ENCODE results near the gene TGFBI.

TGFBI gene

GRCh38 chr5:136056771-136057335, 28.1 kb downstream of the TGFBI start:
- H3K36me3 ChIP-seq (ENCODE audit: control insufficient read depth, insufficient read depth, low read length): no peaks in the 10 kb centered on the region
- peaks cover 33% of the 10 kb centered on the region for H3K4me1 ChIP-seq (ENCODE audit: control insufficient read depth, insufficient read depth, low read length)
- peak overlapping the region; percentile 79 for H3K27ac ChIP-seq (ENCODE audit: low read depth, low read length)
- no peak overlapping the region for H3K4me3 ChIP-seq (ENCODE audit: low read length)
- H3K9ac ChIP-seq (ENCODE audit: low read length): no peak overlapping the region
- H3K27me3 ChIP-seq (ENCODE audit: control insufficient read depth, insufficient read depth, low read length): no peaks in the 10 kb centered on the region

DNA sequence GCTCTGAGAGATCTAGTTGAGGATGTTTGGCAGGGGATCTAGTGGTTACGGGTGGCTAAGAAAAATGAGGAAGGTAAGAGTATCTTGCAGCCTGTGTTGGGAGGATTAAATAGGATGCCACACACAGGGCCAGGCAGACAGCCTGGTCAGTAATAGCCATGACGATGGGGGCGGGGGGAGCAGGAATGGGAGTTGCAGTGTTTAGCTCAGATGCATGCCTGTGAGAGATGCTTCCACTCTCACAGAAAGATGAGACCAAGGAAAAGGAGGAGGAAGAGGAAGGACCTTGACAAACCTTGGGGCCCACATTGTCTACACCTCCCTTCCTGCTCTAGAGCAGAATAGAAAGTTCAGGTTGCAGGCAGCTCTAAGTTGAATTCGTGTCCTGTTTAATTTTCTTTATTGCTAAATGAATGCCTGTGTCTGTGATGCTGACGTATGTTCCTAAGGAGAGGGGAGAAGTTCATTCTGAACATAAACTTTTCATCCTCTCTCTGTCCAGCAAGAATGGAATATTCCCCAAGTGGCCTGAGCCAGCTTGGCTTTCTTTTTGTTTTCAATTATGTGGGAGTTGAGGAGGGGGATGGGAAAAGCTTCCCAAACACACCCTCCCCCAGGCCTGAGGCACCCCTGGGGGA, 28.7 kb downstream of the TGFBI start:
- Histone ChIP-seq H3K36me3 (ENCODE audit: control insufficient read depth, insufficient read depth, low read length) (no peaks in the 10 kb centered on the region), H3K27ac (ENCODE audit: low read depth, low read length) (peak overlapping the region; percentile 79), H3K9ac (ENCODE audit: low read length) (no peak overlapping the region), H3K4me3 (ENCODE audit: low read length) (peak overlapping the region; percentile 6), H3K4me1 (ENCODE audit: control insufficient read depth, insufficient read depth, low read length) (peaks cover 33% of the 10 kb centered on the region), H3K27me3 (ENCODE audit: control insufficient read depth, insufficient read depth, low read length) (no peaks in the 10 kb centered on the region)

DNA sequence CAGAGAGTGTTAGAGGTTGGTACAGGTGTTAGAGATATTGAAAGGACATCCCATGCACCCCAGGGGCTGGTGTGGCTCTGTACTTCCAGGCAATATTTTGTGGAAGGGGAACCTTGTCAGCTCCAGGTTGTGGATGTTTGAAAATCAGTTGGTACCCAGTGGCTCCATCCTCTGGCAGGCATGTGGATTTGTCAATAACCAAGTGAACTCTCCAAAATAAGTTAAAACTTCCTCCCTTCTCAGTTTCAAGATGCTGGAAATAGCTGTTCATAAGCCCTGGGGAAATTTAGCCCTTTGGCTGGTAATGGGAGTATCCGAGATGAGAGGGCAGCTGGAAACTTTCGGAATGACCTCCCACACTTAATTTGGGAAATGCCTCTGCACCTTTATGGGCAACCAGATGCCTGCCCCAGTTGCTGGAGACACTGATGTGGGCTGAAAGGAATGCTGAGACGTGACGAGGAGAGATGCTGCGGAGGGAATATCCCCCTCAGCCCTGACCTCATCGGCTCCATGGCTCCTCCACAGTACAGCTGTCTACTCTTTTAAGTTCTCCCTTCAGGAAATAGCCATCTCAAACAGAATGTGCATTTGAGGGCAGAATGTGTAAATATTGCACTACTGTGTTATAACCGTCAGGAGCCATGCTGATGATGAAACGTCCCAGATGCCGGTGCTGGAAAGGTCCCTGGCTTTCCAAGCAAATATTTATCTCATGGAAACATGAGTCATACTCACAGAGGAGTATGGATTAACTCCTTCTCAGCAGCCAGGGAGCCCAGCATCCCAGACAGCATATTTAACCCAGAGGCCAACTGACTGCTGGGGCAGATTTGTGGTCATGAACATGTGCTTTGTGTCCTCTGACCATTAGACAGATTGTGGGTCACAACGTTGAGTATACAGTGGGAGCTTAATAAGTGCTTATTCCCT, 29.5 kb downstream of the TGFBI start:
- Histone ChIP-seq H3K4me3 (ENCODE audit: low read length) (peak overlapping the region; percentile 6), H3K27me3 (ENCODE audit: control insufficient read depth, insufficient read depth, low read length) (no peaks in the 10 kb centered on the region), H3K9ac (ENCODE audit: low read length) (no peak overlapping the region), H3K27ac (ENCODE audit: low read depth, low read length) (peak overlapping the region; percentile 79), H3K4me1 (ENCODE audit: control insufficient read depth, insufficient read depth, low read length) (peaks cover 33% of the 10 kb centered on the region), H3K36me3 (ENCODE audit: control insufficient read depth, insufficient read depth, low read length) (no peaks in the 10 kb centered on the region)

- Histone ChIP-seq H3K27ac (ENCODE audit: low read depth, low read length) (peak overlapping the region; percentile 79), H3K9ac (ENCODE audit: low read length) (no peak overlapping the region), H3K27me3 (ENCODE audit: control insufficient read depth, insufficient read depth, low read length) (no peaks in the 10 kb centered on the region), H3K4me1 (ENCODE audit: control insufficient read depth, insufficient read depth, low read length) (peaks cover 33% of the 10 kb centered on the region), H3K36me3 (ENCODE audit: control insufficient read depth, insufficient read depth, low read length) (no peaks in the 10 kb centered on the region), H3K4me3 (ENCODE audit: low read length) (no peak overlapping the region)
Observed at GRCh38 chr5:136058972-136059354, 30.2 kb downstream of the TGFBI start.

DNA sequence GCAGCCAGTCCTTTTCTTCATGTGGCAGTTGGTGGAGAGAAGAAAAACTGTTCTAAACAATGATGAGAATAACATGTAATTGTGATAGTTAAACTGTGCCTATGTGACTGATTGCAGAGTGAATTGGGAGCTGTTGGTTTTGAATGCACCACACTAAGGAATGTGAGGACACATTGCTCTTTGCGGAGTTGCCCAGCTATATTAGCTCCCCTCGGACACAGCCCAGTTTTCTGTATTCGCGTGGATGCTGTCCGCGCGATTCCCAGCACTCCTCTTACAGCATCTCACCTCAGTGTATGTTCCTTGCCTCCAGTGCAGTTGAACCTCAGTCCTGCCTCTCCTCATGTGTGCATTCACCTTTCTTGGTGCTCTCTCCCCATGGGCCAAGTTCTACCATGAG, 32.2 kb downstream of the TGFBI start:
- Histone ChIP-seq H3K4me1 (ENCODE audit: control insufficient read depth, insufficient read depth, low read length) (peaks cover 35% of the 10 kb centered on the region), H3K27ac (ENCODE audit: low read depth, low read length) (no peak overlapping the region), H3K36me3 (ENCODE audit: control insufficient read depth, insufficient read depth, low read length) (no peaks in the 10 kb centered on the region), H3K27me3 (ENCODE audit: control insufficient read depth, insufficient read depth, low read length) (no peaks in the 10 kb centered on the region), H3K9ac (ENCODE audit: low read length) (no peak overlapping the region), H3K4me3 (ENCODE audit: low read length) (no peak overlapping the region)

DNA sequence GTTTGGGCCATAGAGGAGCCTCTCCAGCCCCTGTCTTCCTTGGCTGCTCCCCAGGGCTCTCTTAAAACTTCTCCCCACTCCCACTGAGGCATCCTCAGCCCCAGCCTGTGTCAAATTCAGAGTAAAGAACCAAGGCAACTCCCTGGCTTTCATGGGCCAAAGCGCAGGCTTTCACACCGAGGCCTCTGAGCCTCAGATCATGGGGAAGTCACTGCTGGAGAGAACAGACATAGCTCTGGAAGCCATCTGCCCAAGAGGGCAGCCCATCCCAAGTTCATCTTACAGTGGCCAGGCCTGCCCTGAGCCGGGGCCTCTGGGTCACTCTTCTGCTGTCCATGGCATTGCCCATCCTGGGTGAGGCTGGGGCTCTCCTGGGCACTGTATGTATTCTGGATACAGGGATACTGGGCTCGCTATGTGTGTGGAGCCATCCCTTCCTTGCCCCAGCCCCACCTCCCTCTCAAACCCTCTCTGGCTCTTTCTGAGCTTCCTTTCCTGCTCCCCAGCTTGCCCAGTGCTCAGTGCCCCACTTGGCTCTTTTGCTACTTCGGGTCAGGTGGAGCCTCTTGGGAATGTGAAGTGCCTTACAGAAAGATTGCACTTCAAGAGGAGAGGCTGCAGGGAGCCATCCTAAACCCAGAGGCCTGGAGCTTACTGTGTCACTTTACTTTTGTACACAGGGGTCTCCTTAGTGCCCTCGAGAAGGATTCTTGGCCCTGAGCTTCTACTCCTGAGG, 33.0 kb downstream of the TGFBI start:
- H3K4me1 ChIP-seq (ENCODE audit: control insufficient read depth, insufficient read depth, low read length): peaks cover 32% of the 10 kb centered on the region
- H3K27ac ChIP-seq (ENCODE audit: low read depth, low read length): no peak overlapping the region
- no peak overlapping the region for H3K4me3 ChIP-seq (ENCODE audit: low read length)
- no peak overlapping the region for H3K9ac ChIP-seq (ENCODE audit: low read length)
- no peaks in the 10 kb centered on the region for H3K36me3 ChIP-seq (ENCODE audit: control insufficient read depth, insufficient read depth, low read length)
- no peaks in the 10 kb centered on the region for H3K27me3 ChIP-seq (ENCODE audit: control insufficient read depth, insufficient read depth, low read length)

GRCh38 chr5:136062366-136063274, 33.8 kb downstream of the TGFBI start:
- Histone ChIP-seq H3K36me3 (ENCODE audit: control insufficient read depth, insufficient read depth, low read length) (no peaks in the 10 kb centered on the region), H3K27me3 (ENCODE audit: control insufficient read depth, insufficient read depth, low read length) (no peaks in the 10 kb centered on the region), H3K9ac (ENCODE audit: low read length) (no peak overlapping the region), H3K4me3 (ENCODE audit: low read length) (no peak overlapping the region), H3K4me1 (ENCODE audit: control insufficient read depth, insufficient read depth, low read length) (peaks cover 26% of the 10 kb centered on the region), H3K27ac (ENCODE audit: low read depth, low read length) (no peak overlapping the region)

DNA sequence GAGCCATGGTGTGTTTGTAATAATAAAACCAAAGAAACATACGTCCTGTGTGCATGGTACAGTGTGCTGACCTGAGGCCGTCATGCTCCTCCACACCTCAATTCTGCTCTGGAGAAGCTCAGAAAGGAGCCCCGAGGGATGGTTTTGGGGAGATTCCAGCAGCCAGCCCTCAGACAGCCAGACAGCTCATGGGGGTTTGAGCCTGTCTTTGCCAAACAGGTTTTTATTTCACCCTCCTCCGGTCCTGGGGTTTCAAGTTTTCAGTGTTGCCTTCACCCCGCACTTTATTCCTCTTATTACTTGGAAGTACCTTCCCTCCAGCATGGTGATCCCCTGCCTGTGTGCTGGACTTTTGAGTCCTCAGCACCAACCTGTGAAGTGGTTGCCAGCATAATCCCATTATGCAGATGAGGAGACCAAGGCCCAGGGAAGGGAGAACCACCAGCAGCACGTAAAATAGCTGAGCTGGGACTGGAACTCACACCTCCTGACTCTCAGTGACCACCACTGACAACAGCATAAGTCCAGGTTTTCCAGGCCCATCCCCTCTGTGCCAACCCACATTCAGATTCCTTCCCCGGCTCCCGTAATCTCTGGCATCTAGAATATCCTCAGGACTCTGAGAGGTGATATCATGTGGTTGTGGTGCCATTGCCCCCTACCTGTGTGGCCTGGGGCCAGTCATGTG, 35.1 kb downstream of the TGFBI start:
- H3K9ac ChIP-seq (ENCODE audit: low read length): no peak overlapping the region
- no peaks in the 10 kb centered on the region for H3K27me3 ChIP-seq (ENCODE audit: control insufficient read depth, insufficient read depth, low read length)
- H3K4me3 ChIP-seq (ENCODE audit: low read length): no peak overlapping the region
- no peak overlapping the region for H3K27ac ChIP-seq (ENCODE audit: low read depth, low read length)
- peaks cover 15% of the 10 kb centered on the region for H3K4me1 ChIP-seq (ENCODE audit: control insufficient read depth, insufficient read depth, low read length)
- H3K36me3 ChIP-seq (ENCODE audit: control insufficient read depth, insufficient read depth, low read length): no peaks in the 10 kb centered on the region

DNA sequence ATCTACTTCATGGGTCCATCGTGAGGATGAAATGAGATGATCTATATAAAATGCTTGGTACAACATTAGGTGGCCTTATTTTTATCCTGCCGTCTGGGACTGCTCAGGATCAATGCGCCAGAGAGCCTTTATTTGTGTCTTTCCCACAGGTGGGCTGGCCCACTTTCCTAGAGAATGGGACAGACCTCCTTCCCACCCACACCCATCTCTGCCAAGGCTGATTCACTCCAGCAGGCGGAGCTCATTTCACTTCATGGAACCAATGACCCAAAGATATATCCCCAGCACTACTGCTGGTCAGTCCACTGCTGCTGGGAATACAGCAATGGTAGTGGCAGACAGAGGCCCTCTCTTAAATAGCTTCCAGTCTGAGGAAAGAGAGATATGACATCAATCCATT, 35.7 kb downstream of the TGFBI start:
- H3K27ac ChIP-seq (ENCODE audit: low read depth, low read length): no peak overlapping the region
- no peaks in the 10 kb centered on the region for H3K36me3 ChIP-seq (ENCODE audit: control insufficient read depth, insufficient read depth, low read length)
- H3K4me3 ChIP-seq (ENCODE audit: low read length): no peak overlapping the region
- no peak overlapping the region for H3K9ac ChIP-seq (ENCODE audit: low read length)
- H3K4me1 ChIP-seq (ENCODE audit: control insufficient read depth, insufficient read depth, low read length): peaks cover 9% of the 10 kb centered on the region
- no peaks in the 10 kb centered on the region for H3K27me3 ChIP-seq (ENCODE audit: control insufficient read depth, insufficient read depth, low read length)

- no peak overlapping the region for H3K9ac ChIP-seq (ENCODE audit: low read length)
- H3K4me3 ChIP-seq (ENCODE audit: low read length): no peak overlapping the region
- peaks cover 9% of the 10 kb centered on the region for H3K4me1 ChIP-seq (ENCODE audit: control insufficient read depth, insufficient read depth, low read length)
- H3K36me3 ChIP-seq (ENCODE audit: control insufficient read depth, insufficient read depth, low read length): no peaks in the 10 kb centered on the region
- H3K27me3 ChIP-seq (ENCODE audit: control insufficient read depth, insufficient read depth, low read length): no peaks in the 10 kb centered on the region
- H3K27ac ChIP-seq (ENCODE audit: low read depth, low read length): peak overlapping the region; percentile 53
Observed at GRCh38 chr5:136065588-136065987, 36.8 kb downstream of the TGFBI start.

- H3K27ac ChIP-seq (ENCODE audit: low read depth, low read length): peak overlapping the region; percentile 53
- H3K4me3 ChIP-seq (ENCODE audit: low read length): no peak overlapping the region
- peaks cover 9% of the 10 kb centered on the region for H3K4me1 ChIP-seq (ENCODE audit: control insufficient read depth, insufficient read depth, low read length)
- no peak overlapping the region for H3K9ac ChIP-seq (ENCODE audit: low read length)
- no peaks in the 10 kb centered on the region for H3K36me3 ChIP-seq (ENCODE audit: control insufficient read depth, insufficient read depth, low read length)
- no peaks in the 10 kb centered on the region for H3K27me3 ChIP-seq (ENCODE audit: control insufficient read depth, insufficient read depth, low read length)
Observed at GRCh38 chr5:136066661-136067271, 38.0 kb downstream of the TGFBI start.
